22Rv1 (cell line): Measurements from ENCODE around the gene ST3GAL3.

Source experiments
- ZFX ChIP-seq: fragments of 450-650 bp; IDR thresholded peaks from 2 replicates; pipeline ENCODE4 v1.6.1; 2017; ENCODE audit warnings: antibody characterized with exemption, borderline replicate concordance
- TF ChIP-seq, protein P1 (sequence below): fragments of 450-650 bp; IDR thresholded peaks from 2 replicates; pipeline ENCODE4 v1.5.1; 2017; ENCODE audit warnings: mild to moderate bottlenecking

- TF ChIP-seq, protein P1, sequence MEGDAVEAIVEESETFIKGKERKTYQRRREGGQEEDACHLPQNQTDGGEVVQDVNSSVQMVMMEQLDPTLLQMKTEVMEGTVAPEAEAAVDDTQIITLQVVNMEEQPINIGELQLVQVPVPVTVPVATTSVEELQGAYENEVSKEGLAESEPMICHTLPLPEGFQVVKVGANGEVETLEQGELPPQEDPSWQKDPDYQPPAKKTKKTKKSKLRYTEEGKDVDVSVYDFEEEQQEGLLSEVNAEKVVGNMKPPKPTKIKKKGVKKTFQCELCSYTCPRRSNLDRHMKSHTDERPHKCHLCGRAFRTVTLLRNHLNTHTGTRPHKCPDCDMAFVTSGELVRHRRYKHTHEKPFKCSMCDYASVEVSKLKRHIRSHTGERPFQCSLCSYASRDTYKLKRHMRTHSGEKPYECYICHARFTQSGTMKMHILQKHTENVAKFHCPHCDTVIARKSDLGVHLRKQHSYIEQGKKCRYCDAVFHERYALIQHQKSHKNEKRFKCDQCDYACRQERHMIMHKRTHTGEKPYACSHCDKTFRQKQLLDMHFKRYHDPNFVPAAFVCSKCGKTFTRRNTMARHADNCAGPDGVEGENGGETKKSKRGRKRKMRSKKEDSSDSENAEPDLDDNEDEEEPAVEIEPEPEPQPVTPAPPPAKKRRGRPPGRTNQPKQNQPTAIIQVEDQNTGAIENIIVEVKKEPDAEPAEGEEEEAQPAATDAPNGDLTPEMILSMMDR: no peak
- TF ChIP-seq ZFX: no peak
Measured at GRCh38 chr1:43919906-43920305, 212.6 kb downstream of the ST3GAL3 start.
